WTC11 (cell line): ENCODE results near the gene ARHGAP6.

ENCODE experiments used
- CREM ChIP-seq: sonication (generic); formaldehyde crosslinking; IDR thresholded peaks from 2 replicates; pipeline ENCODE4 v1.8.1; 2022; ENCODE audit warnings: mild to moderate bottlenecking, missing genetic modification reagents, moderate library complexity
- FOXK1 ChIP-seq: sonication (generic); formaldehyde crosslinking; IDR thresholded peaks from 2 replicates; pipeline ENCODE4 v1.8.0; 2022; ENCODE audit warnings: mild to moderate bottlenecking, moderate library complexity, missing genetic modification reagents
- STAT6 ChIP-seq: sonication (generic); formaldehyde crosslinking; conservative IDR thresholded peaks from 2 replicates; pipeline ENCODE4 v1.8.1; 2023; ENCODE audit warnings: mild to moderate bottlenecking, low read depth, missing genetic modification reagents, moderate library complexity
- TF ChIP-seq, protein P1 (sequence below): fragments of 200-600 bp; IDR thresholded peaks from 2 replicates; pipeline ENCODE4 v1.8.0; 2022; ENCODE audit warnings: antibody characterized with exemption

DNA sequence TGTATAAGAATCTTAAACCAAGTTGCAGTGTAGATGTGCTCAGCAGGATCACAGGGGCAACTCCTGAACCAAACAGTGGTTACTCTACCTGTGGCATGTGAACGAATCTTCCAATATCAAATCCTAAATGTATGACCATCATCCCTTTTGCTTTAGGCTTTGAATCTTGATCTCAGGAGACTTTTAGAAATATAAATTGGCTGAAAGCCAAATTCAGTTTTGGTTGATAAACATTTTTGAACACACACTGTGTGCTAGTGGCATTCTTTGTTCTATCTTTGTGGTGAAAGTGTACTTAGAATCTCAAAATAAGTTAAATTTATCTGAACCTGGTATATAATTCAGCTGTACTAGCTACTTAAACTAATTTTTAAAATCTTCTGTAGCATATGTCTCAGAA is 4.6 kb upstream of the ARHGAP6 start:
- no peak for TF ChIP-seq CREM (CRISPR knock-in tag)
- TF ChIP-seq, protein P1, sequence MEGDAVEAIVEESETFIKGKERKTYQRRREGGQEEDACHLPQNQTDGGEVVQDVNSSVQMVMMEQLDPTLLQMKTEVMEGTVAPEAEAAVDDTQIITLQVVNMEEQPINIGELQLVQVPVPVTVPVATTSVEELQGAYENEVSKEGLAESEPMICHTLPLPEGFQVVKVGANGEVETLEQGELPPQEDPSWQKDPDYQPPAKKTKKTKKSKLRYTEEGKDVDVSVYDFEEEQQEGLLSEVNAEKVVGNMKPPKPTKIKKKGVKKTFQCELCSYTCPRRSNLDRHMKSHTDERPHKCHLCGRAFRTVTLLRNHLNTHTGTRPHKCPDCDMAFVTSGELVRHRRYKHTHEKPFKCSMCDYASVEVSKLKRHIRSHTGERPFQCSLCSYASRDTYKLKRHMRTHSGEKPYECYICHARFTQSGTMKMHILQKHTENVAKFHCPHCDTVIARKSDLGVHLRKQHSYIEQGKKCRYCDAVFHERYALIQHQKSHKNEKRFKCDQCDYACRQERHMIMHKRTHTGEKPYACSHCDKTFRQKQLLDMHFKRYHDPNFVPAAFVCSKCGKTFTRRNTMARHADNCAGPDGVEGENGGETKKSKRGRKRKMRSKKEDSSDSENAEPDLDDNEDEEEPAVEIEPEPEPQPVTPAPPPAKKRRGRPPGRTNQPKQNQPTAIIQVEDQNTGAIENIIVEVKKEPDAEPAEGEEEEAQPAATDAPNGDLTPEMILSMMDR, result no peak
- no peak for TF ChIP-seq STAT6 (CRISPR knock-in tag)
- no peak for TF ChIP-seq FOXK1
